Measurements from ENCODE around the gene SLC15A4. TPM values are rescaled to one million over a fixed set of nuclear protein-coding genes. Genes with fewer than 3 reads are reported as not detected.
A peak's percentile ranks its signal among the peaks of the same experiment; 100 is the strongest.

The SLC15A4 gene
- total and polyA plus RNA-seq, 2 of the 4 experiments (the other 2 are of a cell fraction) = 15.4 to 21.9 TPM

DNA sequence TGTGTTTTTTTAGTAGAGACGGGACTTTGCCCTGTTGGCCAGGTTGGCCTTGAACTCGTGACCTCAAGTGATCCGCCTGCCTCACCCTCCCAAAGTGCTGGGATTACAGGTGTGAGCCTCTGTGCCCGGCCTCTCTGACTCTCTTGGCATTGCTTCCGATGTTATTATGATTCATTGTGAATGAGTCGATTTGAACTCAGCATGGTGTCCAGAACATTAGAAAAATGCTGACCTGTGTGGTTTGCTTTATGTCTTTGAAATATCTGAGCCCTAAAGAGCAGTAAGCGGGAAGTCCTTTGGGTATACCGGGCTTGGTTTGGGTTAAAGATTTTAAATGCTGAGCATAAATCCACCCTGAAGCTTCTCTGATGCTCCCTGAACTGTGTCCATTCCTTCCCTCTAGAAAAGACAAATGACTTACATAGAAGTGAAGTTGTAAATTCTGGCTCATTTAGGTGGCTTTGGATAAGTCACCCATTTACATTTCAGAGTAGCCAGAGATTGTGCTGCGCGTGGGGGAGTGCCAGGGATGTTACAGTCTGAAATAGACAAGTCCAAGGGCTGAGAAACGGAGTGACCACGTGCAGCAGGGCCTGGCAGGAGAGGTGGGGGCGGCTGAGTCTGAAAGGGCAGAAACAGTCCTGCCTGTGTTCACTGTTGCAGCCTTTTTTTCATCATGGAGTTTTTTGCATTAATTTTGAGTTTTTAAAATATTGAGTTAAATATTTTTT is 39.6 kb downstream of the SLC15A4 start:
- Histone ChIP-seq H2AK9ac (replicated peaks; ENCODE audit: low read depth, low read length, poor library complexity) (no peak overlapping the region), H2AK5ac (ENCODE audit: low read depth, low read length) (no peak overlapping the region), H3K23ac (ENCODE audit: low read depth, low read length) (no peak overlapping the region), H3K9ac (ENCODE audit: low read depth, low read length) (no peak overlapping the region), H3K14ac (replicated peaks; ENCODE audit: low read depth, low read length) (no peak overlapping the region), H4K91ac (ENCODE audit: insufficient read depth, low read depth, low read length) (no peak overlapping the region), H3K36me3 (ENCODE audit: control insufficient read depth, insufficient read depth, low read length) (no peaks in the 10 kb centered on the region), H4K8ac (ENCODE audit: low read depth in 2 of 2, low read length in 2 of 2) (no peak overlapping the region), H2BK15ac (ENCODE audit: low read depth, low read length) (no peak overlapping the region), H2BK5ac (ENCODE audit: low read depth, low read length, poor library complexity, severe bottlenecking) (no peak overlapping the region), H3K4me2 (ENCODE audit: low read depth, low read length) (no peak overlapping the region), H3K4me1 (ENCODE audit: control insufficient read depth, insufficient read depth, low read length) (no peaks in the 10 kb centered on the region), H3K4me3 (ENCODE audit: insufficient read depth, low read depth, low read length) (no peak overlapping the region), H3K27ac (ENCODE audit: insufficient read depth, low read length) (no peak overlapping the region), H4K20me1 (ENCODE audit: insufficient read depth, low read length) (no peaks in the 10 kb centered on the region), H2BK120ac (ENCODE audit: low read depth, low read length) (no peak overlapping the region), H3K18ac (ENCODE audit: low read depth, low read length) (no peak overlapping the region), H3K9me1 (ENCODE audit: insufficient read depth, low read length) (no peaks in the 10 kb centered on the region), H3K9me3 (ENCODE audit: control insufficient read depth, insufficient read depth, low read length) (0 out of 2 replicates have a peak, but pooled peaks cover 2% of the 10 kb centered on the region), H2AFZ (replicated peaks; ENCODE audit: low read length, poor library complexity) (no peak overlapping the region), H4K5ac (ENCODE audit: low read depth, low read length) (no peak overlapping the region), H3K27me3 (ENCODE audit: control insufficient read depth, insufficient read depth, low read length) (no peaks in the 10 kb centered on the region), H3K4ac (ENCODE audit: low read depth, low read length) (no peak overlapping the region), H2BK20ac (ENCODE audit: low read depth, low read length) (no peak overlapping the region), H3K56ac (ENCODE audit: extremely low read depth, insufficient read depth, low read length) (no peak overlapping the region), H3K79me1 (ENCODE audit: low read depth in 1 of 2, low read length in 2 of 2) (no peaks in the 10 kb centered on the region)
- dilution Hi-C loops (cut with HindIII; ENCODE audit: low sequenced_read_pairs, unreplicated experiment) (no loop called here), in situ Hi-C loops (cut with MboI; ENCODE audit: low sequenced_read_pairs) (loop anchor here (25.0 kb wide), 1 partner anchor 1953 kb away; no protein-coding TSS in a partner anchor), intact Hi-C loops (cut with micrococcal nuclease) (no loop called here)
- TF ChIP-seq MAFK (IDR thresholded peaks at IDR 0.05; ENCODE audit: low read depth, low read length) (peak; percentile 88), MAZ (IDR thresholded peaks at IDR 0.05; ENCODE audit: borderline replicate concordance, low read depth, low read length) (no peak), BHLHE40 (IDR thresholded peaks at IDR 0.05; ENCODE audit: low read depth, low read length) (no peak), FOS (IDR thresholded peaks at IDR 0.05; ENCODE audit: low read depth, low read length) (no peak)
- TF ChIP-seq, protein P1, sequence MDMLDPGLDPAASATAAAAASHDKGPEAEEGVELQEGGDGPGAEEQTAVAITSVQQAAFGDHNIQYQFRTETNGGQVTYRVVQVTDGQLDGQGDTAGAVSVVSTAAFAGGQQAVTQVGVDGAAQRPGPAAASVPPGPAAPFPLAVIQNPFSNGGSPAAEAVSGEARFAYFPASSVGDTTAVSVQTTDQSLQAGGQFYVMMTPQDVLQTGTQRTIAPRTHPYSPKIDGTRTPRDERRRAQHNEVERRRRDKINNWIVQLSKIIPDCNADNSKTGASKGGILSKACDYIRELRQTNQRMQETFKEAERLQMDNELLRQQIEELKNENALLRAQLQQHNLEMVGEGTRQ (IDR thresholded peaks at IDR 0.05; ENCODE audit: low read depth, low read length) = 0 out of 2 replicates have a peak, but pooled peaks have one; percentile 18
- ChIA-PET POLR2A (ENCODE audit: unreplicated experiment) (no interaction called here), CTCF (no interaction called here)
- 80% methylated on average over 1 of the region's 13 CpGs; no CpG with 5 or more reads in 1 of the 2 experiments for WGBS, 2 experiments (ENCODE audit: extremely low coverage in 2 of 2, insufficient read length in 1 of 2)
- DNase-seq (peak; percentile 27), ATAC-seq (ENCODE audit: low read depth) (0 out of 2 replicates have a peak, but pooled peaks have one; percentile 9)
- no TSS peak for BruUV-seq (replicated peaks)

Data from IMR-90 (cell line).